Frontal cortex (tissue), 4 donors: ENCODE data around the gene STK17A. TPM values are rescaled to one million over a fixed set of nuclear protein-coding genes. Genes with fewer than 3 reads are reported as not detected.
"Not testable (repeated sequence)": the region's sequence is repeated elsewhere in the genome, so short reads cannot be mapped to it uniquely, and the experiment has no call there.

ENCODE experiments used
- DNase-seq, 2 donors: peaks; one replicate each; pipeline ENCODE4 v3.0.0; 2012; ENCODE audit warnings: low spot score in 2 of 2
- FAIRE-seq: peaks from 2 replicates; lab custom pipeline; 2012; peaks lifted over from hg19 to GRCh38; lab: Jason Lieb, UNC
- total RNA-seq: library from RNA; depleted of rRNA; stranded (reverse); fragments of >200 nt; gene quantifications from one replicate; pipeline ENCODE4 v1.2.3, GENCODE V29; 2014
- donor health status: control.
- donor health status: control.
- donor health status: control.

Gene STK17A
- total RNA-seq, 1 donor from 2014 or later: 13.0 TPM

- DNase-seq (no peak), FAIRE-seq (no peak)
Measured at GRCh38 chr7:43648473-43649406, 65.8 kb downstream of the STK17A start.

GRCh38 chr7:43649755-43650274 is 66.9 kb downstream of the STK17A start:
- no peak for FAIRE-seq
- DNase-seq: no peak

- FAIRE-seq: no peak
- DNase-seq: no peak
Measured at GRCh38 chr7:43650457-43651052, 67.6 kb downstream of the STK17A start.

GRCh38 chr7:43652364-43652763 is 69.5 kb downstream of the STK17A start:
- FAIRE-seq (no peak), DNase-seq (no peak)

- DNase-seq (no peak), FAIRE-seq (no peak)
Measured at GRCh38 chr7:43653466-43653865, 70.6 kb downstream of the STK17A start.

GRCh38 chr7:43653891-43654504 is 71.1 kb downstream of the STK17A start:
- FAIRE-seq (no peak), DNase-seq (no peak)

GRCh38 chr7:43655584-43655983 is 72.7 kb downstream of the STK17A start:
- no peak for DNase-seq
- no peak for FAIRE-seq

GRCh38 chr7:43656997-43657396 is 74.1 kb downstream of the STK17A start:
- DNase-seq: no peak
- no peak for FAIRE-seq

GRCh38 chr7:43658718-43659548 is 76.0 kb downstream of the STK17A start:
- DNase-seq: no peak
- no peak for FAIRE-seq

- no peak for FAIRE-seq
Measured at GRCh38 chr7:43659549-43659896, 76.6 kb downstream of the STK17A start.

GRCh38 chr7:43660141-43660540 is 77.2 kb downstream of the STK17A start:
- FAIRE-seq (no peak), DNase-seq (no peak)

More at GRCh38 chr7:43659549-43659896, 76.6 kb downstream of the STK17A start:
- no peak for DNase-seq

GRCh38 chr7:43664681-43665080 is 81.8 kb downstream of the STK17A start:
- DNase-seq (no peak), FAIRE-seq (no peak)

- DNase-seq (no peak), FAIRE-seq (no peak)
Measured at GRCh38 chr7:43666938-43667337, 84.0 kb downstream of the STK17A start.

GRCh38 chr7:43668035-43668434 is 85.1 kb downstream of the STK17A start:
- DNase-seq: no peak

GRCh38 chr7:43669286-43670081 is 86.6 kb downstream of the STK17A start:
- FAIRE-seq: no peak
- DNase-seq: no peak

More at GRCh38 chr7:43668035-43668434, 85.1 kb downstream of the STK17A start:
- FAIRE-seq: no peak

GRCh38 chr7:43671521-43671920 is 88.6 kb downstream of the STK17A start:
- FAIRE-seq: no peak

GRCh38 chr7:43673243-43673976 is 90.5 kb downstream of the STK17A start:
- not testable (repeated sequence) for DNase-seq, FAIRE-seq

More at GRCh38 chr7:43671521-43671920, 88.6 kb downstream of the STK17A start:
- DNase-seq: no peak
